HAP-1 (cell line): Measurements from ENCODE around the gene LETM1.

Experiments
- DNase-seq, 2 experiments: peaks; one replicate each; pipeline ENCODE4 v3.0.0-alpha.2; 2016 to 2020; ENCODE audit warnings: low spot score in 2 of 2
- H3K27me3 ChIP-seq: fragments of 250-450 bp; sonication (Bioruptor Pico); 2 replicates; pipeline ENCODE4 v1.5.1; 2020; ENCODE audit warnings: low read depth, mild to moderate bottlenecking, moderate library complexity
- H3K36me3 ChIP-seq: fragments of 250-450 bp; sonication (Bioruptor Pico); replicated peaks from 2 replicates; pipeline ENCODE4 v1.5.1; 2020; ENCODE audit warnings: mild to moderate bottlenecking
- H3K4me1 ChIP-seq: fragments of 250-450 bp; sonication (Bioruptor Pico); 2 replicates; pipeline ENCODE4 v1.5.1; 2020; ENCODE audit warnings: mild to moderate bottlenecking
- H3K4me3 ChIP-seq: fragments of 250-450 bp; sonication (Bioruptor Pico); 2 replicates; pipeline ENCODE4 v1.5.1; 2020; ENCODE audit warnings: mild to moderate bottlenecking, moderate library complexity
- H3K9me3 ChIP-seq: fragments of 250-450 bp; sonication (Bioruptor Pico); 2 replicates; pipeline ENCODE4 v1.5.1; 2020; ENCODE audit warnings: mild to moderate bottlenecking, moderate library complexity
- in situ Hi-C: fragments of 300-500 bp; cut with MboI; formaldehyde crosslinking; loops from 3 replicates; pipeline ENCODE4 v1.14.3; 2020; ENCODE audit warnings: low sequenced_read_pairs, inconsistent platforms, mixed read lengths

LETM1 gene

GRCh38 chr4:1779588-1780382, 76.2 kb downstream of the LETM1 start:
- no peak for DNase-seq
- Histone ChIP-seq H3K4me3 (no peak overlapping the region), H3K9me3 (no peaks in the 10 kb centered on the region), H3K27me3 (no peaks in the 10 kb centered on the region), H3K36me3 (no peaks in the 10 kb centered on the region), H3K4me1 (peaks cover 20% of the 10 kb centered on the region)
- in situ Hi-C loops = no loop called here

- Histone ChIP-seq H3K27me3 (no peaks in the 10 kb centered on the region), H3K4me1 (peaks cover 20% of the 10 kb centered on the region), H3K4me3 (no peak overlapping the region), H3K36me3 (no peaks in the 10 kb centered on the region), H3K9me3 (no peaks in the 10 kb centered on the region)
- in situ Hi-C loops = no loop called here
- DNase-seq = no peak
Observed at GRCh38 chr4:1778642-1779392, 77.1 kb downstream of the LETM1 start.

GRCh38 chr4:1777822-1778641, 77.9 kb downstream of the LETM1 start:
- peak; percentile 67 to 90 for DNase-seq
- Histone ChIP-seq H3K36me3 (no peaks in the 10 kb centered on the region), H3K27me3 (no peaks in the 10 kb centered on the region), H3K4me1 (peaks cover 20% of the 10 kb centered on the region), H3K4me3 (no peak overlapping the region), H3K9me3 (no peaks in the 10 kb centered on the region)
- in situ Hi-C loops = no loop called here

- no peaks in the 10 kb centered on the region for H3K27me3 ChIP-seq
- in situ Hi-C loops = no loop called here
- H3K9me3 ChIP-seq = no peaks in the 10 kb centered on the region
- peaks cover 20% of the 10 kb centered on the region for H3K4me1 ChIP-seq
- DNase-seq = no peak
- H3K36me3 ChIP-seq = no peaks in the 10 kb centered on the region
- H3K4me3 ChIP-seq = no peak overlapping the region
Observed at GRCh38 chr4:1776521-1777161, 79.3 kb downstream of the LETM1 start.

- in situ Hi-C loops = no loop called here
- Histone ChIP-seq H3K27me3 (no peaks in the 10 kb centered on the region), H3K4me3 (no peak overlapping the region), H3K9me3 (no peaks in the 10 kb centered on the region), H3K36me3 (no peaks in the 10 kb centered on the region), H3K4me1 (peaks cover 20% of the 10 kb centered on the region)
- DNase-seq = no peak
Observed at GRCh38 chr4:1775731-1776500, 80.0 kb downstream of the LETM1 start.

DNA sequence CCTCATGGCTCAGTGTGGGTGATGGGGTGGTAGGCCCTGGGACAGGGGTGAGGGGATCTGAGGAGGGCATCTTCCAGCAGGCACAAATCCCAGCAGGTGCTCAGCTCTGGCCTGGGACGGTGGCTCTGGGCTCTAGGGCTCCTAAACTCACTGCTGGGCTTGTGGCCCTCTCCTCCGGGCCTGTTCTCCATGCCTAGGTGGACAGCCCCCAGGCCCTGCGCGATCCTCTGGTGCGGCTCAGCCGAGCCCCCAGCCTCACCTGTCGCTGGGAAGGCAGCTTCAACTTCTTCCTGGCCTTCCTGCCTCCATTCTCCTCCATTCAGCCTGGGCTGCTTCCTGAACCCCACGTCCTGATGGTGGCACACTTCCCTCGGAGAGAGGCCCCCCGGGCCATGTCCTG, 82.2 kb downstream of the LETM1 start:
- Histone ChIP-seq H3K4me1 (peaks cover 24% of the 10 kb centered on the region), H3K4me3 (no peak overlapping the region), H3K36me3 (no peaks in the 10 kb centered on the region), H3K9me3 (no peaks in the 10 kb centered on the region), H3K27me3 (no peaks in the 10 kb centered on the region)
- no peak for DNase-seq
- in situ Hi-C loops = no loop called here

DNA sequence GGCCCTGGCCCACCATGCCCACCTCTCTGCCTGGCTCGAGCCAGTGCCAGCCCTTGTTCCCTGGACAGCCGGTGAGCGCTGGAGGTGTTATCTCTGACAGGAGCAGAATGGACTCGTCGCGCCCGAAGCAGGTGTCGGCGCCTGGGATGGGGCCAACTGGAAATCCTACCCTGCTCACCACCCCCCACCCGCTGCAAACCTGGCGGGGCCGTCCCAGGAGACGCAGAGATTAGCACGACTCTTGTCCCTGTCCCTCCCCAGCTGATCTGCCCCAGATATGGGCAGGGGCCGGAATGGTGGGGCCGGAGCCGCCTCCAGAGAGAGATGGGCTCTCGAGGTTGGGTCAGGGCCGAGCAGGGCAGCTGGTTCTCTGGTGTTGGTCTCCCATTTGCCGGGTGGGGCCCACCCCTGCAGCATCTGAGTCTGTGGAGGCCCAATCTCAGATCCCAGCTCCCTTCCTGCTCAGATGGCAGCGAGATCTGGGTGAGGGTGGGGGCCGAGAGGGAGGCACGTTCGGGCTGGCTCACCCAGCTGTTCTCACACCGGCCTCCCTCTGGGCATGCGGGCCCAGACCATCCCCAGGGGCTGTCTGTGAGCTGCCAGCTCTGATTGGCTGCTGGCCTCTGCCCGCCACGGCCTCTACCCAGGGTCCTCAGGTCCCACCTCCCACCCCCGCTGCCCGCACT, 83.0 kb downstream of the LETM1 start:
- in situ Hi-C loops = no loop called here
- H3K36me3 ChIP-seq = no peaks in the 10 kb centered on the region
- H3K27me3 ChIP-seq = no peaks in the 10 kb centered on the region
- H3K4me3 ChIP-seq = no peak overlapping the region
- DNase-seq = no peak
- peaks cover 19% of the 10 kb centered on the region for H3K4me1 ChIP-seq
- no peaks in the 10 kb centered on the region for H3K9me3 ChIP-seq

DNA sequence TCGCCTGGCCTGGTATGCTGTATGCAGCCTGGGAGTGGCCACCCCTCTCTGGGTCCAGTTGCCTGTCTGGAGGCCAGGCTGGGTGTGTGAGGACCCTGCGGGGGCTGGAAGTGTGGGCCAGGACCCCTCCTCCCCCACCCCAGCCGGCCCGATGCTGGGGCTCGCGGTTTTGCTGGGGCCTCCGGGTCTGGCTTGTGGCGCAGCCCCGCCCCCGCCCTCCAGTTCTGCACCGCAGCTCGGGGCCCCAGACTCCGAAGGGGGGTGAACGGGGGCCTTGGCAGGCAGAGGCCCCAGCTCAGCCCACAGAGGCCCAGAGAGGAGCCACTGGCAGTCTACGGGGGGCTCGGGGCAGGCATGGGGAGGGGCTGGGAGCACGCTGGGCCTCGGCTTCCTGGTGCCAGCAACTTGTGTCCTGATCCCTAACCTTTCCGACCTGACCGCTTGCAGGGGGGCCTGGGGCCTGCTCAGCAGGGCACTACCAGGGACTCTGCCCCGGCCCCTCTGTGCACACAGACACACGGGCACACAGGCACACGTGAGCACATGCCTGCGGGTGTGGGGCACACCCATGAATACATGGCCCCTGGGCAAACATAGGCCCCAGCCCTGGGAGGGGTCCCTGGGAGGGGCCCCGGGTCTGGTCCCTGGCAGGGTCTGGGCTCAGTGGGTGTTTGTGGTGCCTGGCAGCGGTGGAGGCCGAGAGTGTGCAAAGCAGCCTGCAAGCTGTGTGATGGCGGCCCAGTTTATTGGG, 84.2 kb downstream of the LETM1 start:
- DNase-seq = no peak
- H3K36me3 ChIP-seq = no peaks in the 10 kb centered on the region
- peaks cover 10% of the 10 kb centered on the region for H3K4me1 ChIP-seq
- in situ Hi-C loops = no loop called here
- H3K9me3 ChIP-seq = no peaks in the 10 kb centered on the region
- no peaks in the 10 kb centered on the region for H3K27me3 ChIP-seq
- no peak overlapping the region for H3K4me3 ChIP-seq

GRCh38 chr4:1770791-1771231, 85.1 kb downstream of the LETM1 start:
- no peaks in the 10 kb centered on the region for H3K27me3 ChIP-seq
- H3K36me3 ChIP-seq = no peaks in the 10 kb centered on the region
- no peaks in the 10 kb centered on the region for H3K9me3 ChIP-seq
- DNase-seq = no peak
- no peak overlapping the region for H3K4me3 ChIP-seq
- in situ Hi-C loops = no loop called here
- peaks cover 15% of the 10 kb centered on the region for H3K4me1 ChIP-seq

DNA sequence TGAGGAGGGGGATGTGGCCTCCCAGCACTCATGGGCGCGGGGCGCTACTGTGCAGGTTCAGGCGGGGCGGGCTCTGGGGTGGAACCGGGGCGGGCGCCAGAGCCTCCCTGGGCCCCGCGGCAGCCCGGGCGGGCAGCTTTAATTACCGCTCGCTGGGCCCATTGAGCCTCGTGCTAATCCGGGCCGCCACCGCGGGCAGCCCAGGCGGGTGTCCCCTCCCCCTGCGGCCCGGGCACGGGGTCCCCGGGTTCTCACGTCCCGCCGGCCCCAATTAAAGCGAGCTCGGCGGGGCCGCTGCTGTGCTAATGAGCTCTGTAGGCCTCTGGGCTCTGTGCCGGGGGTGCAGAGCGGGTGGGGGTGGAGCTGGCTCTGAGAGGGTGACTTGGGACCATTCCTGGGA, 85.7 kb downstream of the LETM1 start:
- no peak for DNase-seq
- H3K9me3 ChIP-seq = no peaks in the 10 kb centered on the region
- H3K36me3 ChIP-seq = no peaks in the 10 kb centered on the region
- peaks cover 15% of the 10 kb centered on the region for H3K4me1 ChIP-seq
- in situ Hi-C loops = no loop called here
- no peaks in the 10 kb centered on the region for H3K27me3 ChIP-seq
- no peak overlapping the region for H3K4me3 ChIP-seq

DNA sequence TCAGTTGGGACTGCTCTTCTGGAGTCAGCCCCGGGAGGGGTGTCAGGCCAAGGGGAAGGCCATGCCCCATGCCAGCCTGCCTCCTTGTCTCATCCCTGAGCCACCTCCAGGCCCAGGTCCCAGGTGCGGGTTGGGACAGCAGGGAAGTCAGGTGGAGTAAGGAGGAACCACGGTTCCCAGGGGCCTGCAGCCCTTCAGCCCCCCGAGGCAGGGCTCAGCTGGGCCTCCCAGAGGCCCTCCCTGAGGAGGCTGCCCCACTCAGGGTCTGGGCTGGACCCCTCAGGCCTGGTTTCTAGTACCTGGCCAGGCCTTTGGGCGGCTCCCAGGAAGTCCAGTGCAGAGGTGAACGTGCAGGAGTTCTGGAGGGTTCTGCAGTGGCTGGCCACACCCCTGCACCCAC, 86.3 kb downstream of the LETM1 start:
- peaks cover 15% of the 10 kb centered on the region for H3K4me1 ChIP-seq
- H3K36me3 ChIP-seq = no peaks in the 10 kb centered on the region
- H3K4me3 ChIP-seq = no peak overlapping the region
- H3K27me3 ChIP-seq = no peaks in the 10 kb centered on the region
- in situ Hi-C loops = no loop called here
- no peaks in the 10 kb centered on the region for H3K9me3 ChIP-seq
- DNase-seq = no peak
